Heart right ventricle (tissue), 16 donors: Measurements from ENCODE around the gene DYRK4. TPM values are rescaled to one million over a fixed set of nuclear protein-coding genes. Genes with fewer than 3 reads are reported as not detected.

Experiments used
- ATAC-seq, 8 donors: fragments of 200-7000 bp; cut with Tn5 transposase; one replicate each; pipeline ENCODE4 v1.9.1; 2020; ENCODE audit warnings: mild to moderate bottlenecking in 8 of 8, moderate library complexity in 8 of 8, moderate number of reproducible peaks in 1 of 8
- DNase-seq, 2 donors: peaks; one replicate each; pipeline ENCODE4 v3.0.0-alpha.2; 2020
- H3K27ac ChIP-seq, 10 donors: fragments of 200-600 bp; sonication (generic) in 2 of 10; one replicate each; pipeline versions ENCODE4 v1.5.0 to v1.8.0; 2020 to 2022; ENCODE audit warnings: mild to moderate bottlenecking in 3 of 10
- H3K27me3 ChIP-seq, 7 donors: fragments of 200-600 bp; one replicate each; pipeline ENCODE4 v1.8.0; 2021 to 2022; ENCODE audit warnings: mild to moderate bottlenecking in 2 of 7
- H3K36me3 ChIP-seq, 9 donors: fragments of 200-600 bp; sonication (generic) in 1 of 9; one replicate each; pipeline versions ENCODE4 v1.5.0 to v1.8.0; 2020 to 2022; ENCODE audit warnings: mild to moderate bottlenecking in 2 of 9
- H3K4me1 ChIP-seq, 9 donors: fragments of 200-600 bp; sonication (generic) in 1 of 9; one replicate each; pipeline versions ENCODE4 v1.5.0 to v1.8.0; 2020 to 2022; ENCODE audit warnings: mild to moderate bottlenecking in 4 of 9
- H3K4me3 ChIP-seq, 10 donors: fragments of 200-600 bp; sonication (generic) in 2 of 10; one replicate each; pipeline versions ENCODE4 v1.5.0 to v1.8.0; 2020 to 2022; ENCODE audit warnings: mild to moderate bottlenecking in 7 of 10, moderate library complexity in 2 of 10
- H3K9me3 ChIP-seq, 11 donors: fragments of 200-600 bp in 10 of 11; sonication (generic) in 2 of 11; one replicate each; pipeline versions ENCODE4 v1.5.0 to v1.8.0; 2013 to 2022; ENCODE audit warnings: mild to moderate bottlenecking in 2 of 11, control low read depth in 1 of 11, moderate library complexity in 1 of 11
- WGBS, 2 donors: extraction: QIAGEN DNeasy Blood & Tissue Kit; methylation state at CpG; one replicate each; pipeline ENCODE4 v1.1.7; 2013; ENCODE audit warnings: inconsistent platforms in 1 of 2; 5-methylcytosine and 5-hydroxymethylcytosine counted together
- intact Hi-C, 10 donors: fragments of 100-400 bp; cut with DNase I; formaldehyde crosslinking; loops; one replicate each; pipeline versions ENCODE4 v1.11.1 to v1.14.2; 2022
- polyA plus RNA-seq, 2 donors: library from polyadenylated mRNA; stranded (reverse); fragments of 200-250 nt; gene quantifications; one replicate each; pipeline ENCODE4 v1.2.3, GENCODE V29; 2013
- total RNA-seq, 10 donors: library from RNA; stranded (reverse); fragmentation: NEBNext Ultra II Directional in 3 of 10; extraction: Animal tissue kit (Norgen Biotek cat#: 25700) in 3 of 10; gene quantifications; one replicate each; pipeline versions ENCODE4 v1.2.1 to v1.2.4, GENCODE V29; 2021 to 2023
- TF ChIP-seq, protein P1 (sequence below), 9 donors: fragments of 200-600 bp; sonication (generic) in 2 of 9; IDR thresholded peaks; one replicate each; pipeline versions ENCODE4 v1.5.0 to v1.8.0; 2021 to 2022; ENCODE audit warnings: antibody characterized with exemption in 9 of 9, mild to moderate bottlenecking in 5 of 9, moderate library complexity in 1 of 9
- donor health status: Arrhythmogenic right ventricular cardiomyopathy.
- donor health status: ischemic (EF 13 %, LVEDD 7.1; RV severe dilation, severe dysfunction).
- donor health status: healthy with polysubstance abuse.
- donor health status: DM: no; HTN: yes; CAD: no.
- donor health status: DM: no; HTN: no; CAD: no.
- donor health status: ischemic (EF 25% LVEDD 6.9; RV normal size, moderate dysfunction).
- donor health status: ischemic (EF 25% LVEDD 5.7; RV mildly dilated, moderate dysfunction).
- donor health status: healthy.
- donor health status: DM: yes; HTN: yes; CAD: no.
- donor health status: Ischemic cardiomyopathy.
- donor health status: ischemic (EF 35%, LVEDD 5.7; RV mildly dilated, moderate dysfunction).
- donor health status: nonischemic (EF 11% LVEDD 7.7; RV severe dilation, severe dysfunction).
- donor health status: DM: yes; HTN: yes; CAD: no.
- donor health status: PGD.
- donor health status: ischemic (EF 29% LVEDD 5.4; RV normal size, mild dysfunction).
- donor health status: nonischemic (EF 23%, LVEDD 6.1; RV moderate dilation, normal function).

DYRK4 gene
- total and polyA plus RNA-seq, 12 donors: 21.2 to 64.5 (median 29.8) TPM

DNA sequence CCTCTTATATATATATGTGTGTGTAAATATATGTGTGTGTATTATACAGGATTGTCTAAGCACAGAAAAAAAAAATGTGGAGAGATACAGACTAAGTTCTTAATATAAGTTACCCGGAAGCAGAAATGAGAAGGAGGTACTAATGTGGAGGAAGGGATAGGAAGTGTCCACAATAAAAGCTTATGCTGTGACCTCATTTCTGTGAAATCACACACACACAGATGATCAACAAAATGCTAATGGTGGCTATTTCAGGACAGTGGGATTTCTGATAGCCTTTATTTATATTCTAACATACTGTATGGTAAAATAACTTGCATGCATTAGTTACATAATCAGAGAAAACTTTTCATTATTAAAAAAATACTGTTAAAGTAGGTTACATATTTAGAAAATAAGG is 31.8 kb upstream of the DYRK4 start:
- intact Hi-C loops: loop anchor here in 2 of 10 donors (2.0 to 10.0 kb wide), 3 partner anchors 125 to 535 kb away; no protein-coding TSS in a partner anchor
- Histone ChIP-seq H3K27me3 (no peaks in the 10 kb centered on the region), H3K36me3 (peaks cover 0 to 95% (median 15%) of the 10 kb centered on the region in 9 donors)

DNA sequence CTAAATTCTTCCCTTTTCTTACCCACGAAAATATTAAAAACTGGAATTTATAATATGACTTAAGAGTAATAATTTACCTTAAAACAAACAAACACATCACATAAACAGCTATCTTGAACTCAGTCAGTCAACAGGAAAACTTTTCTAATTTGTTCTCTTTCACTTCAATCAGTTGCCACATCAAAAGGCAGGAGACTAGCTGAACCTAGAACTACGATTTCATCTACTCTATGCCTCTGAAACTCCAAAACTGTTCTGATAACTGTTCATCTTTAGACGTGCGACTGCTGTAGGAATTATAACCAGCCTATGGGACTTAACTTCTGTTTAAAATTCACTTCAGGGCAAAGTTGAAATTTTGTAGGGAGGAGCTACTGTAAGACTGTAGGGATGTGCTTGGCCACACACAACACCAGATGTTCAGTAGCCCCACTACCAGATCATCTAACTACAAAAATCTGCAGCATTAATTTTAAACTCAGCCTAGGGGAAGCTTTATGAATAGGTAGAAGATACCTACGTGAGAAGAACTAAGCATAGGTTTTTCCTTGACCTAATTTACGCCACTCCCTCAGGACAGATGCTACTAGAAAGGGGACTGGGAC is 30.9 kb upstream of the DYRK4 start:
- peaks cover 0 to 95% (median 15%) of the 10 kb centered on the region in 9 donors for H3K36me3 ChIP-seq
- 79 to 90% methylated on average over 6 of the region's 6 CpGs for WGBS, 2 donors
- peaks cover 0 to 2% (median 0%) of the 10 kb centered on the region in 9 donors for H3K4me1 ChIP-seq
- no peaks in the 10 kb centered on the region for H3K27me3 ChIP-seq
- no peak overlapping the region for H3K27ac ChIP-seq
- DNase-seq (no peak), ATAC-seq (no peak)
- no peaks in the 10 kb centered on the region for H3K9me3 ChIP-seq
- no peak overlapping the region for H3K4me3 ChIP-seq
- TF ChIP-seq, protein P1, sequence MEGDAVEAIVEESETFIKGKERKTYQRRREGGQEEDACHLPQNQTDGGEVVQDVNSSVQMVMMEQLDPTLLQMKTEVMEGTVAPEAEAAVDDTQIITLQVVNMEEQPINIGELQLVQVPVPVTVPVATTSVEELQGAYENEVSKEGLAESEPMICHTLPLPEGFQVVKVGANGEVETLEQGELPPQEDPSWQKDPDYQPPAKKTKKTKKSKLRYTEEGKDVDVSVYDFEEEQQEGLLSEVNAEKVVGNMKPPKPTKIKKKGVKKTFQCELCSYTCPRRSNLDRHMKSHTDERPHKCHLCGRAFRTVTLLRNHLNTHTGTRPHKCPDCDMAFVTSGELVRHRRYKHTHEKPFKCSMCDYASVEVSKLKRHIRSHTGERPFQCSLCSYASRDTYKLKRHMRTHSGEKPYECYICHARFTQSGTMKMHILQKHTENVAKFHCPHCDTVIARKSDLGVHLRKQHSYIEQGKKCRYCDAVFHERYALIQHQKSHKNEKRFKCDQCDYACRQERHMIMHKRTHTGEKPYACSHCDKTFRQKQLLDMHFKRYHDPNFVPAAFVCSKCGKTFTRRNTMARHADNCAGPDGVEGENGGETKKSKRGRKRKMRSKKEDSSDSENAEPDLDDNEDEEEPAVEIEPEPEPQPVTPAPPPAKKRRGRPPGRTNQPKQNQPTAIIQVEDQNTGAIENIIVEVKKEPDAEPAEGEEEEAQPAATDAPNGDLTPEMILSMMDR (IDR thresholded peaks at IDR 0.05): no peak
- intact Hi-C loops: loop anchor here in 2 of 10 donors (2.0 to 10.0 kb wide), 3 partner anchors 124 to 536 kb away; no protein-coding TSS in a partner anchor

More for the DNA sequence above, 31.8 kb upstream of the DYRK4 start:
- H3K4me1 ChIP-seq: no peaks in the 10 kb centered on the region
- WGBS, 2 donors: 64 to 72% methylated on average over 1 of the region's 1 CpG
- no peak overlapping the region for H3K27ac ChIP-seq
- no peaks in the 10 kb centered on the region for H3K9me3 ChIP-seq
- ATAC-seq (no peak), DNase-seq (no peak)
- H3K4me3 ChIP-seq: no peak overlapping the region
- TF ChIP-seq, protein P1 (IDR thresholded peaks at IDR 0.05): no peak

DNA sequence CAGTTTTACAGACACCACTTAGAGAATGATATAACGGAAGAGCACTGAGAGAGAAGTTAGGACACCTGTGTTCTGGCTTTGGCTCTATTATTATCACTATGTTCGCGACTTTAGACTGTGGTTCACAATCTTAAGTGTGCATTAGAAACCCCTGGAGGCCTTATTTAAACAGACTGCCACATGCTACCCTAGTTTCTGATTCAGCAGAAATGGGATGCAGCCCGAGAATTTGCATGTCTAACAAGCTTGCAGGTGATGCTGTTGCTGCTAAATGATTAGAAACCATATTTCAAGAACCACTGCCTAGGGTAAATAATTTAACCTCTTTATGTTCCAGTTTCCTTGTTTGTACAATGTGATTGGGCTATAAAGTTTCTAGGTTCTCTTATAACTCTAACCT is 26.9 kb upstream of the DYRK4 start:
- no peak for ATAC-seq

DNA sequence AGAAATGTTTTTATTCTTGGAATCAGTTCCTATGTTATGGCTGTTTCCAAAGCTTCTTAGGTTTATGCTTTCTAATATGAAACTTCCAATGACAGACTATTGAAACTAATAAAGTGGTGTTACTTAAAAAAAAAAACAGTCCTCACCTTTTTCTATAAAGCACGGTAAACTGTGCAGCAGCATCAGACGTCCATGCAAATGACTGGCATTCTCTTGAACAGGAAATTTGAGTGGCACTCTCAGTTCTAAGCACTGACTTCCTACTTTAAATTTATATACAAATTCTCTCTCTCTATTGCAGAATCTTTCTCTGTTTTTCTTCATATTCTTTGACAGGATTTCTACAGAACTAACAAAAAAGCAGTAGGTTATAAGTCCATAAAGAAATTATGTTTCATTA is 26.1 kb upstream of the DYRK4 start:
- Histone ChIP-seq H3K4me1 (peaks cover 3 to 32% (median 18%) of the 10 kb centered on the region in 9 donors), H3K4me3 (no peak overlapping the region), H3K27ac (no peak overlapping the region), H3K9me3 (no peaks in the 10 kb centered on the region), H3K36me3 (peaks cover 0 to 55% (median 5%) of the 10 kb centered on the region in 9 donors), H3K27me3 (no peaks in the 10 kb centered on the region)
- intact Hi-C loops: loop anchor here in 2 of 10 donors (5.0 to 10.0 kb wide), 3 partner anchors 119 to 541 kb away; partner anchors contain the start of gene TIGAR (in 1 of the 2)
- ATAC-seq: no peak
- 65 to 67% methylated on average over 2 of the region's 2 CpGs for WGBS, 2 donors
- no peak for DNase-seq
- TF ChIP-seq, protein P1 (IDR thresholded peaks at IDR 0.05): no peak

More for the DNA sequence above, 26.9 kb upstream of the DYRK4 start:
- H3K4me1 ChIP-seq: peaks cover 3 to 29% (median 18%) of the 10 kb centered on the region in 9 donors
- intact Hi-C loops: loop anchor here in 2 of 10 donors (5.0 to 10.0 kb wide), 3 partner anchors 120 to 540 kb away; partner anchors contain the start of gene TIGAR (in 1 of the 2)
- H3K27ac ChIP-seq: no peak overlapping the region
- H3K36me3 ChIP-seq: peaks cover 0 to 63% (median 5%) of the 10 kb centered on the region in 9 donors
- TF ChIP-seq, protein P1 (IDR thresholded peaks at IDR 0.05): no peak
- no peak for DNase-seq
- no peaks in the 10 kb centered on the region for H3K27me3 ChIP-seq
- H3K4me3 ChIP-seq: no peak overlapping the region
- 89% methylated on average over 4 of the region's 4 CpGs for WGBS, 2 donors
- H3K9me3 ChIP-seq: no peaks in the 10 kb centered on the region
